KOPT-K1 (cell line): Measurements from ENCODE around the gene COPB2.

Experiments
- H3K27ac ChIP-seq: fragments of 200-600 bp; sonication (generic); 2 replicates; pipeline ENCODE4 v1.5.1; 2016; ENCODE audit warnings: antibody characterized with exemption, mild to moderate bottlenecking, low read depth, low read length; ENCODE audit not compliant: poor library complexity, severe bottlenecking
- H3K36me3 ChIP-seq: fragments of 200-600 bp; sonication (generic); 2 replicates; pipeline ENCODE4 v1.5.1; 2017; ENCODE audit warnings: antibody characterized with exemption, mild to moderate bottlenecking, low read length, moderate library complexity; ENCODE audit not compliant: insufficient read depth
- H3K9me3 ChIP-seq: fragments of 200-600 bp; sonication (generic); 2 replicates; pipeline ENCODE4 v1.5.1; 2017; ENCODE audit warnings: antibody characterized with exemption, low read length, mild to moderate bottlenecking; ENCODE audit not compliant: insufficient read depth, poor library complexity, severe bottlenecking

Gene COPB2

DNA sequence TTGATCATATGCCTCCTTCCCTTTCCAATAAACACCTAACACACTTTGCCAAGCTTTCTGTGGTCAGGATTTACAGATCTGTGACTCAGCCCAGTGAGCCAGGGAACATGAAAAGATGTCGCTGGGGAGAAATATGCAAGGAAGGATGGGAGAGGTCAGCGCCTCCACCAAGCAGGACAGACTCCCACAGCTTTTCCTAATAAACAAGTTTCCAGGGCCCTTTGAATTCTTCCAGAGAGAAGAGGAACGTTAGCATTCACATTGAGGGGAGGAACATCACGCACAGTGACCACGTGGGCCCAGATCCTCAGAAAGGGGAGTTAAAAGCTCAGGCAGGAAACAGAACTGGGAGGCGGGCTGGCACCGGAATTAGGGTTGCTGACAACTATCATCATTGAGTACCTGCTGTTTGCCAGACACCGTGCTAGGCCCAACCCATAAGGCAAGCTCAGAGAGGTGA lies 78.9 kb downstream of the COPB2 start:
- H3K27ac ChIP-seq: no peak overlapping the region
- H3K9me3 ChIP-seq: no peaks in the 10 kb centered on the region
- no peaks in the 10 kb centered on the region for H3K36me3 ChIP-seq

DNA sequence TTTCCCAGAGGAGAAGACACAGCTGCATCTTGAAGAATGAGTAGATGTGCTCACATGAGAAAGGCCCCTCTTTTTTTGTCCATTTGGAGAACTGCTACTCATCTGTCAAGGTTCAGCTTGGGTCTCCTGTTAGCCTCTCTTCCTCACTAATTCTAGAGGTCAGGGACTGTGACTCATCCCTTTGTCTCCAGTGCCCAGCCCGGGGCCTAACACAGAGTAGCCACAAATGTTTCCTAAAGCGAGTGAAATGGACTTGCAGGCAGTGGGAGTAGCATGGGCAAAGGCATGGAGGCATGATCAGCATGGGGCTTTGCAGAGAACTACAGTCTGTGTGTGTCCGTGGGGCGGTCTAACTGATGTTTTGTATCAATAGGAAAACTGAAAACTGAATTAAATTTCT lies 79.6 kb downstream of the COPB2 start:
- H3K36me3 ChIP-seq: no peaks in the 10 kb centered on the region
- H3K27ac ChIP-seq: no peak overlapping the region
- no peaks in the 10 kb centered on the region for H3K9me3 ChIP-seq

- Histone ChIP-seq H3K9me3 (no peaks in the 10 kb centered on the region), H3K27ac (no peak overlapping the region), H3K36me3 (no peaks in the 10 kb centered on the region)
These were observed 80.3 kb downstream of the COPB2 start for GRCh38 chr3:139309061-139309591.

- Histone ChIP-seq H3K27ac (no peak overlapping the region), H3K9me3 (no peaks in the 10 kb centered on the region), H3K36me3 (no peaks in the 10 kb centered on the region)
These were observed 80.9 kb downstream of the COPB2 start for GRCh38 chr3:139308560-139308959.

- Histone ChIP-seq H3K9me3 (no peaks in the 10 kb centered on the region), H3K27ac (no peak overlapping the region)
These were observed 81.6 kb downstream of the COPB2 start for GRCh38 chr3:139307601-139308555.

More at GRCh38 chr3:139307601-139308555, 81.6 kb downstream of the COPB2 start:
- no peaks in the 10 kb centered on the region for H3K36me3 ChIP-seq
